Measurements from ENCODE around the gene KIF18A. TPM values are rescaled to one million over a fixed set of nuclear protein-coding genes. Genes with fewer than 3 reads are reported as not detected.
"Not testable (repeated sequence)": the region's sequence is repeated elsewhere in the genome, so short reads cannot be mapped to it uniquely, and the experiment has no call there.

The KIF18A gene
- 20.8 and 22.1 TPM in 2 replicates for total RNA-seq

DNA sequence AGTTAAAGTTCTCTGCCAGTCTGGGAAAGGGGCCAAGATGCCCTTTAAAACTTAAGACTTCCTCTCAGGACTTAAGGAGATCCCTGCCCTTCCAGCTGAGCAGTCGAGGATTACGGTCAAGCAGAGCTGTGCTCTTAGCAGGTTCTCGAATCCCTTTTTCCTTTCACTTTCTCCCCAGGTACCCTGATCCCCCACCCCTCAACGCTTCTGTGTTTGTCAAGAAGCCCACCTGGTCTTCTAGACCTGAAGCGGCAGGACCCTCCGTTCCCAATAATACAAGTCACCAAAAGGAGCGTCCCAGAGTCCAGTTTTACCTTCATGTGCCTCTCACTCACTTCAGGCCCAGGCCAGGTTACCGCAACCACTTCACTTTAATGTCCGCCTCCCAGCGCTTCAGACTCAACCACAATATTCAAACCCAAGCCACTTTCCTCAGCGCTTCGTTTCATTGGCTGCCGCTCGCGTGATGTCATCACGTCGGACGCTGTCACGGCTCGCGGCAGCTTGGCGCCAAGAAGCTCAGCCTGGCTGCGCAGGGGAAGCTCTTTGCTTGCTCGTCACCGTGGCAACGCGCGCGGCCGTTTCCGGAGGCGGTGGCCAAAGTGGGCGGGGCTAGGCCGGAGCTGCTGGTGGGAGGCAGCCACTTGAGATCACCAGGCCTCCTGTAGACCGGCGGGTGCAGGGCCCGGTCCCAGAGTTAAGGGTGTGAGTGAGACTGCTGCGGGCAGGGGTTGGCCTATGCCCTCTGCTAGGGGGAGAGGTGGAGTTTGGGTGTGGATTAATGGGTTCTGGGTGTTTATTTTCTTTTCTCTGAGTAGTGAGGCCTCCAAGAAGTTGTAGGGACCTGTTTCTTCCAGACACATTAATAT lies at the start of gene KIF18A, which contains the start of gene METTL15:
KIF18A (minus strand) TSS at position 407 of the 869 bp plus-strand sequence. CDS start 10,209 bp downstream, outside the sequence.
METTL15 (plus strand) TSS at position 639 of the 869 bp plus-strand sequence. CDS start 4,947 bp downstream, outside the sequence.
- intact Hi-C loops (cut with micrococcal nuclease): loop anchor here (1.0 to 2.0 kb wide), 4 partner anchors 11 to 745 kb away; partner anchors contain the start of genes CCDC34 and LIN7C

DNA sequence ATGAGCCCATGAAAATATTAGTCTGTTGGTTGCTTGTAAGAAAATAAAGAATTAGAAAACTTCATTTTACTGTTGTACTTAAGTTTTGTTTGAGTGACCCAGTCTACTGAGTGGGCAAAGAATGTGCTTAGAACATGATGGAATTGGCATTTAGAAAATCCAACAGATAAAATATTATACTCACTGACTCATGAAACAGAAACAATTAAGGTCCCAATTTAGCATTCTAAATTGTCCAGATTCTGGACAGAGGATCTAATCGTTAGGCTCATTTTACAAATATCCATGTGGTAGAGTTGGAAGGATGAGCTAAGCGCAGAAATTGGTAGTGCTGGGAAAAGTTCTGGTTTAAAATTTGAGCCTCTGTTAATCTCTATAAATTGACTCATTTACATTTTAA lies 45.6 kb upstream of the KIF18A start:
- intact Hi-C loops (cut with micrococcal nuclease): no loop called here

DNA sequence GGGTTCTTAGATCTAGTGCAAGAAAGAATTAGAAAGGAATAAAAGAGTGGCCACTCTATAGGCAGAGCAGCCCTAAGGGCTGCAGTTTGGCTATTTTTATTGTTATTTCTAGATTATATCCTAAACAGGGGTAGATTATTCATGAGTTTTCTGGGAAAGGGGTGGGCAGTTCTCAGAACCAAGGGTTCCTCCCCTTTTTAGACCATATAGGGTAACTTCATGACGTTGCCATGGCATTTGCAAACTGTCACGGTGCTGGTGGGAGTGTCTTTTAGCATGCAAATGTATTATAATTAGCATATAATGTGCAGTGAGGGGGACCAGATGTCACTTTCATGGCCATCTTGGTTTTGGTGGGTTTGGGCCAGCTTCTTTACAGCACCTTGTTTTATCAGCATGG lies 44.8 kb upstream of the KIF18A start:
- intact Hi-C loops (cut with micrococcal nuclease): no loop called here

DNA sequence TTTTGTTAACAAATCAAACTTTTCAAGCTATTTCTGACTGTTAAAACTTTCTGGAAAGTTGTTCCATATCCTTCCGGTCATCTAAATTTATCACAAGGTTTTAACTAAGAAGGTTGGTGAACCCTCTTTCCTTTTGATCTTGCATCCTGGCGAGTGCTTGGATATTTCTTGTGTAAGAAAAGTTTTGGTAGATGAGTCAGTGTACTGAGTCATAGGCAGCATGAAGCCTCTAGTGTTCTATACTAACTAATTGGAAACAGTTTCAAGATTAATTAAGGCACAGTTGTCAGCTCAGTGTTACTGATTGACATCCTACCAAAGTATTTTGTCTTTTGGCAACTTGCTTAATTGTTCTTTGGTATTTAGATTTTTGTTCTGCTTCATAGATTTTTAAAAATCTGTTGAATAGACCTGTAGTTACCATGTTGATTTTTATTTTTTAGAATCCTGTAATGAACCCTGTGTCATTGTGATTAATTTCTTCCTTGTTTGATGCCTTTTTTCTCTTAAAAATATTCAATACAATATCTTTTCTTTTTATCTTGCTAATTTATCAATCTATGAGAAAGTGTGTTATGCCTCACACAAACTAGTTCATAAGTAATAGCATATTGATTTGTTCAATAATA lies 38.3 kb upstream of the KIF18A start:
- intact Hi-C loops (cut with micrococcal nuclease): no loop called here

GRCh38 chr11:28144808-28145207 lies 36.9 kb upstream of the KIF18A start:
- intact Hi-C loops (cut with micrococcal nuclease): no loop called here

DNA sequence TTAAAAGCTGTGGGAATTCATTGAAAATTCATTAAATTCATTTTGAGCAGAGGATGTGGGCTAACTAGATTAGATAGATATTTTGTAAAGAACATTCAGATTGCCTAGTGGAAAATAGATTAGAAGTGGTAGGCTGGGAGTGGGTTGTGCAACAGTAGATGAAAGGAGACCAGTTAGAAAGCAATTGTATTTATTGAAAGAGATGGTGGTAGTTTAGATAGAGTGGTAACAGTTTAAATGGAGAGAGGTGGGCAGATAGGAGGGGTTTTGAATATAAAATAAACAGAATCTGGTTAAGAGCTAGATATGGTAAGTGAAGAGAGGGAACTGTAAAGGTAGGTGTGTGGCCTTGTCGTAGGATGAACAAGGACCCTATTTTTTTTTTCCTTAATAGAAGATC lies 34.8 kb upstream of the KIF18A start:
- intact Hi-C loops (cut with micrococcal nuclease): no loop called here

GRCh38 chr11:28140689-28141455 lies 32.9 kb upstream of the KIF18A start:
- intact Hi-C loops (cut with micrococcal nuclease): no loop called here

DNA sequence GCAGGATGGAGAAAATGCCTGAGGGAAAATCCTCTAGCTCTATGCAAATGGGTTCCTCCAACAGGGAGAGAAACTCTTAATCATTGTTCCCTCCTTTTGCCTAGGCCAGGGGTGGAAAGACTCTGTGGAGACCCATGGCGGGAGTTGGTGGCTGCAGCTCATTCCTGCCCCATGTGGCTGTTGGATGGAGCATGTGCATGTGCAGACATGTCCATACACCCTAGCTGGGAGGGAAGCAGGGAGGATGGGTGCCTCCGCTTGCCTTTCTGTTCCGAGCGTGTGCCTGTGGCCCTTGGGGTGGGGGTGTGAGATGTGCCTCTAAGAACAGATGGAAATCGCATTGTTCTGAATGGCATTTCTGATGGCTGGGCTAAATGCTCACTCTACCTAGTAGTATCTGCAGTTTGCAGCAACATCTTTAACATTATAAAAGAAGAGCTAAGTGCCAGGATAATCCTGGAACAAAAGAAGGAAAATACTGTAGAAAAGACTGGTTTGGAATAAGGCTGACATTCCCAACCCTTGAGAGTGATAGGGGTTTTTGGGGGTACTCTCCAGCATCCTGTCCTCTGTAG lies 32.0 kb upstream of the KIF18A start:
- intact Hi-C loops (cut with micrococcal nuclease): no loop called here

DNA sequence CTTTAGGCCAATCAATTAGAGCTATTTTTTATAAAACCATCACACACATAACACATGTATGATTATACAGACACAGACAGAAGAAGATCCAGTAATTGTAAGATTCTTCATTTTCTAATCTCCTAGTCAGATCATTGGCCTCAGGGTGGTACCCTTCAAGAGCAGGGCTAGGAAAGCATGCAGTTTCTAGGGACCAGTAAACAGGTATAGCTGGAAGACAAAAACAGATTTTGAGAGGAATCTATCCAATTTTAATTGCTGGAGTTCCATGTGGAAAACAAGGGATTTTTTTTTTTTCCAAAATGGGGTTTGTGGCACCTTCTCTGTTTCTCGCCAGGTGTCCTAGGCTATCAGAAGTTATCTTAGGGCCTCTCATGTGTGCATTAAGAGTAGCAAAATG lies 29.9 kb upstream of the KIF18A start:
- intact Hi-C loops (cut with micrococcal nuclease): no loop called here

DNA sequence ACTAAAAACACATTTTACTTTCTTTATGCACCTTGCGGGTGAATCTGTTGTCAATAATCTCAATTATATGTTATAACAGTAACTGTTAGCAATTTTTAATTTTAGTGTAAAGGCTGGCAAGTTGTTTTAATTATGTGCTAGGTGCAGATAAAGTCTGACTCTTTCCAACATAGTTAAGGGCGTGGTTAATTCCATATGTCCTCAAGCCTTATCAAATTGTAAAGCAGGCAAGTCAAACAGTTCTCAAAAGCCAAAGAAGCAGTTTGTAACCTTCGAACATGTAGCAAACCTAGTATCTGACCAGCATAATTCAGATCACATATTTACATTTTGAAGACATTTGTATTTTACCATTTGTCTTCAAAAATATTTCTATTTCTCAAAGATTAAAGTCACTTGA lies 29.4 kb upstream of the KIF18A start:
- intact Hi-C loops (cut with micrococcal nuclease): no loop called here

DNA sequence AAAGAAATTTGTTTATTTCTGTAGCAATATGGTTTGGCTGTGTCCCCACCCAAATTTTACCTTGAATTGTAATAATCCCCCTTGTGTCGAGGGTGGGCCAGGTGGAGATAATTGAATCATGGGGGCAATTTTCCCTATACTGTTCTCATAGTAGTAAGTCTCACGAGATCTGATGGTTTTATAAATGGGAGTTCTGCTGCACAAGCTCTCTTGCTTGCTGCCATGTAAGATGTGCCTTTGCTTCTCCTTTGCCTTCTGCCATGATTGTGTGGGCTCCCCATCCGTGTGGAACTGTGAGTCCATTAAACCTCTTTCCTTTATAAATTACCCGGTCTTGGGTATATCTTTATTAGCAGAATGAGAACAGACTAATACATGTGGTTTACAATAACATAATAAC lies 28.2 kb upstream of the KIF18A start:
- intact Hi-C loops (cut with micrococcal nuclease): not testable (repeated sequence)

DNA sequence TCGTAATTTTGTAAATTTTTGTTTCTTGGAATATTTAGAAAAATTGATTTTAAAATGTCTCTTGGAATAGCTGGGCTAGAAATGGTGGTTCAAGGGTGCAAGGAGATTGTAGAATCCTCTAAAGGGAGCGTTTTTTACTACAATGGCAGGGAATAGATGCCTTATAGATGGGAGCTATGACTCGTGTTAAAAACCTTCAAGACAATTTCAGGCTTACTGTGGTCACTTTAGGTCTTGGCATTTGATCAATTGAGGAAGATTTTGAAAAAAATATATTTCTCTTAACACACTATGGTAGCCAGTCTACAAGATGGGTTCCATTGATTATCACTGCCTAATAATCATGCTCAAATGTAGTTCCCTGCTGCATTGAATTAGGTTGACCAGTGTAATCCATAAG lies 25.2 kb upstream of the KIF18A start:
- intact Hi-C loops (cut with micrococcal nuclease): no loop called here

GRCh38 chr11:28132548-28132947 lies 24.6 kb upstream of the KIF18A start:
- intact Hi-C loops (cut with micrococcal nuclease): no loop called here

DNA sequence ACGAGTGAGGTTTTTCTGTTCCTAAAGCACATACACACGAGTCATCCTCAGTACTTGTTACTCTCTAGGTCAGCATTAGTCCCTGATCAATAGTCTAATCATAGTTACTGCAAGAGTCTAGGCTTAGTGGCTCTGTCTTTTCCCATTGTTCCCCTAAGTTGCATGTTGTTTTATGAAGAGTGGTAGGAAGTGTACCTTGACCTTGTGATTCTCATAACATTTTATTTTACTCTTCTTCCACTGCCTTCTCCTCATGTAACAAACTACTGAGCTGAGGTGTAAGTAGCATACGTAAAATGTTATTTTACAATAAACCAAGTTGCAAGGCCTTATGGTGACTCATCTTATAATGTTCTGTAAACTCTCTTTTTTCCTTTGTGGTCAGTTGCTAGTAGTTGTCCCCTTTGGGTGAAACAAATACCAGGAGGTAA lies 15.2 kb upstream of the KIF18A start:
- intact Hi-C loops (cut with micrococcal nuclease): no loop called here

- intact Hi-C loops (cut with micrococcal nuclease): no loop called here
Measured at GRCh38 chr11:28117712-28118111, 9.8 kb upstream of the KIF18A start.

DNA sequence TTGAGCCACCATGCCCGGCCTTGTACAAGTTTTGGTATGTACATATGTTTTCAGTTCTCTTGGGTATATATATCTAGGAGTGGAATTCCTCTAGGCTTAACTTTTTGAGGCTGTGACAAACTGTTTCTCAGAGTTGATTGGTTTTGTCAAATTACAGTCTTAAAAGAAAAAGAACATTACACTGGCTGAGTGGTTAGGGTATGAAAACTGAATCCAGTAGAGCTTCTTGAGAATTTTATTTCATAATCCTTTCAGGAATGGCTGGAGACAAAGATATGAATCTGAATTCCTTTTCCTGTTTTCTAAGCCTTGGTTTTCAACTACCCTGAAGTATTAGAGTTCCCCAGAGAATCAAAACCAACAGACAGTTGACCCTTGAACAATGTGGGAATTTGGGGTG lies 6.8 kb upstream of the KIF18A start:
- intact Hi-C loops (cut with micrococcal nuclease): no loop called here

- intact Hi-C loops (cut with micrococcal nuclease): no loop called here
Measured at GRCh38 chr11:28114116-28114515, 6.2 kb upstream of the KIF18A start.

- intact Hi-C loops (cut with micrococcal nuclease): no loop called here
Measured at GRCh38 chr11:28110821-28111200, 2.9 kb upstream of the KIF18A start.

- intact Hi-C loops (cut with micrococcal nuclease): no loop called here
Measured at GRCh38 chr11:28110108-28110820, 2.3 kb upstream of the KIF18A start.

GRCh38 chr11:28108958-28109357 lies 1.0 kb upstream of the KIF18A start:
- intact Hi-C loops (cut with micrococcal nuclease): loop anchor here (1.0 kb wide), 2 partner anchors 603 to 746 kb away; partner anchors contain the start of genes CCDC34 and LIN7C
